Nephron progenitor cell (in vitro differentiated cells): ENCODE measurements around the gene CDC42SE2.

Experiments used
- DNase-seq: peaks from one replicate; pipeline ENCODE4 v3.0.0; 2021
- H3K27ac Mint-ChIP-seq: 2 replicates; pipeline ENCODE4 v1.8.0; 2021; ENCODE audit warnings: mild to moderate bottlenecking, moderate library complexity, mixed read lengths
- H3K27me3 Mint-ChIP-seq: 2 replicates; pipeline ENCODE4 v1.8.0; 2021; ENCODE audit warnings: mild to moderate bottlenecking, low read depth, mixed read lengths; ENCODE audit not compliant: poor library complexity
- H3K36me3 Mint-ChIP-seq: 2 replicates; pipeline ENCODE4 v1.8.0; 2021; ENCODE audit warnings: low read depth, mixed read lengths
- H3K4me1 Mint-ChIP-seq: 2 replicates; pipeline ENCODE4 v1.8.0; 2021; ENCODE audit warnings: mixed read lengths
- H3K4me3 Mint-ChIP-seq: 2 replicates; pipeline ENCODE4 v1.8.0; 2021; ENCODE audit warnings: mild to moderate bottlenecking, moderate library complexity, mixed read lengths
- H3K9me3 Mint-ChIP-seq: 2 replicates; pipeline ENCODE4 v1.8.0; 2021; ENCODE audit warnings: mild to moderate bottlenecking, moderate library complexity, mixed read lengths
- CTCF ChIP-seq: fragments of 200-600 bp; sonication (generic); IDR thresholded peaks from 2 replicates; pipeline ENCODE4 v1.5.0; 2021; ENCODE audit warnings: antibody characterized with exemption

CDC42SE2 gene

GRCh38 chr5:131254741-131255140 is 9.1 kb upstream of the CDC42SE2 start:
- peaks cover 3% of the 10 kb centered on the region for H3K27me3 Mint-ChIP-seq
- H3K4me1 Mint-ChIP-seq, result no peaks in the 10 kb centered on the region
- H3K36me3 Mint-ChIP-seq, result no peaks in the 10 kb centered on the region
- H3K9me3 Mint-ChIP-seq, result no peaks in the 10 kb centered on the region
- no peak overlapping the region for H3K4me3 Mint-ChIP-seq
- H3K27ac Mint-ChIP-seq, result no peak overlapping the region
- no peak for DNase-seq
- TF ChIP-seq CTCF, result no peak

DNA sequence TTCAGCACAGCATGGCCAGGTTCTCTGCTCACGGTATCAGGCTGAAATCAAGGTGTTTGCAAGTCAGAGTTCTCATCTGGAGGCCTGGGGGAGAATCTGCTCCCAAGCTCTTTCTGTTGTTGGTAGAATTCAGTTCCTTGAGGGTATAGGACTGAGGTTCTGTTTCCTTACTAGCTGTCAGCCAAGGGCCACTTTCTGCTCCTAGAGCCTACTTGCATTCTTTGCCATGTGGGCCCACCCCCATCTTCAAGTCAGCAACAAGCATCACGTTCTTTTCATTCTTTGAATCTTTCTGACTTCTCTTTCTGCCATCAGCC is 7.4 kb upstream of the CDC42SE2 start:
- TF ChIP-seq CTCF, result no peak
- Mint-ChIP-seq H3K9me3 (no peaks in the 10 kb centered on the region), H3K4me3 (no peak overlapping the region), H3K4me1 (no peaks in the 10 kb centered on the region), H3K36me3 (no peaks in the 10 kb centered on the region), H3K27me3 (peaks cover 3% of the 10 kb centered on the region), H3K27ac (no peak overlapping the region)
- no peak for DNase-seq

DNA sequence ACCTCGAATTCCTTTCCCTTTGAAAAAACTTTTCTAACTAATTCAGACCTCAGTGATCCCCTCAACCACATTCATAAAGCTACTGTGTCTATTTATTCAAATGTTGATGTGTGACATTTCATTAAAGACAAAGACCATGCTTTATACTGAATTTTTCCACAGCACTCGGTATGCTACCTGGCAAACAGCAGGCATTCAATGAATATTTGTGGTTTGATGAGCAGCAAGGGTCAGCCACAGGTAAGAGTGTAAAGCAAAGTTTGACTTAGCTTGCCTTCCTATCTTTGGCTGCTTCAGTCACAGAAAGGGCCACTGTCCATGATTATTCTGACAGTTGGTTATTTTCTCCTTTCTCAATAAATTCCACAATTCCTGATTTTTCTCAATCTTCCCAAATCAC is 5.1 kb upstream of the CDC42SE2 start:
- peaks cover 8% of the 10 kb centered on the region for H3K4me1 Mint-ChIP-seq
- no peak overlapping the region for H3K4me3 Mint-ChIP-seq
- no peak overlapping the region for H3K27ac Mint-ChIP-seq
- H3K36me3 Mint-ChIP-seq, result no peaks in the 10 kb centered on the region
- no peaks in the 10 kb centered on the region for H3K27me3 Mint-ChIP-seq
- TF ChIP-seq CTCF, result no peak
- H3K9me3 Mint-ChIP-seq, result no peaks in the 10 kb centered on the region
- DNase-seq, result no peak

DNA sequence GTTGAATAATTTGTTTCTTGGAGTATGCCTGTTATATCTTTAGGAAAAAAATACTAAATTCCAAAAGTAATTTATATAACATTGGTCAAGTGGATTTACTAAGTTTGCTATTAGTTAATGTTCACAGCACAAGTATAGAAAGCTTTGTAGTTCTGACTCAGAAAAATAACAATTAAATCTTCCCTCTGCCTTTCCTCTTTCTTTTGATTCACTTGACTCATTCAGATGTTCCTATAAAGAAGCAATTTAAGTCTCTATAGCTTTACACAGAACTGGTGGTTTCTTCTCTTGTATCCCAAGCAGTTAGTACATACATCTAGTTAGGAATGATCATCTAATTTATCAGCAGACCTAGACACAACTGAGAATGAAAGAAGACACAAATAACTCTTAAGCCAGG is 4.5 kb upstream of the CDC42SE2 start:
- peaks cover 8% of the 10 kb centered on the region for H3K4me1 Mint-ChIP-seq
- H3K27me3 Mint-ChIP-seq, result no peaks in the 10 kb centered on the region
- no peak overlapping the region for H3K4me3 Mint-ChIP-seq
- H3K27ac Mint-ChIP-seq, result no peak overlapping the region
- H3K9me3 Mint-ChIP-seq, result no peaks in the 10 kb centered on the region
- no peak for DNase-seq
- no peaks in the 10 kb centered on the region for H3K36me3 Mint-ChIP-seq
- TF ChIP-seq CTCF, result no peak

- H3K4me1 Mint-ChIP-seq, result peaks cover 17% of the 10 kb centered on the region
- H3K27ac Mint-ChIP-seq, result no peak overlapping the region
- no peak overlapping the region for H3K4me3 Mint-ChIP-seq
- H3K27me3 Mint-ChIP-seq, result no peaks in the 10 kb centered on the region
- no peaks in the 10 kb centered on the region for H3K9me3 Mint-ChIP-seq
- H3K36me3 Mint-ChIP-seq, result no peaks in the 10 kb centered on the region
- TF ChIP-seq CTCF, result no peak
- no peak for DNase-seq
Measured at GRCh38 chr5:131260895-131261294, 3.0 kb upstream of the CDC42SE2 start.

- no peak overlapping the region for H3K27ac Mint-ChIP-seq
- H3K9me3 Mint-ChIP-seq, result no peaks in the 10 kb centered on the region
- TF ChIP-seq CTCF, result no peak
- no peaks in the 10 kb centered on the region for H3K27me3 Mint-ChIP-seq
- no peak overlapping the region for H3K4me3 Mint-ChIP-seq
- H3K4me1 Mint-ChIP-seq, result peaks cover 18% of the 10 kb centered on the region
- H3K36me3 Mint-ChIP-seq, result peaks cover under 1% of the 10 kb centered on the region
- no peak for DNase-seq
Measured at GRCh38 chr5:131261483-131261882, 2.4 kb upstream of the CDC42SE2 start.
